ENCODE data around the gene TAS2R39.
"Not testable (repeated sequence)": the region's sequence is repeated elsewhere in the genome, so short reads cannot be mapped to it uniquely, and the experiment has no call there.

Gene TAS2R39

DNA sequence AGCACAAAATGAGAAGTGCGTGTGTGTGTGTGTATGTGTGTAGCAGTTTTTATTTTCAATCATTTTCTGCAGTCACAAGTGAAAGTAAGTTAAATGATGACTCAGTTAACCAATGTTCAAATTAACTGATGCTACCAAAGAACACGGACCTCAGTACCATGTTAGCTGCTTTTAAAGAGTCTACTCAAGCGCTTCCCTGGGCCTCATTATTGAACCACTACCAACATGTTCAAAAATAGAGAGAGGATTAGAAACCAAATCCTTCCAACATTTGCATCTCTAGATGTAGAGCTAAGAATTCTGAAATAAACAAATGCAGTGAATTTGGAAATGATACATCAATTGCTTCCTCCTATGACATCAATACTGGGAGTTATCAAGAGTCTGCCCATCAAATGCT is at the start of gene TAS2R39:
Gene TAS2R39, plus strand, starts transcription at position 396 of the 400 bp plus-strand sequence. Its CDS starts 0 bp downstream, at position 396.
- Mint-ChIP-seq H3K9me3 (peaks cover 12% of the 10 kb centered on the region), H3K27me3 (peaks cover 29% of the 10 kb centered on the region), H3K36me3 (ENCODE audit: low read depth) (no peaks in the 10 kb centered on the region), H3K4me3 (no peak within 1 kb of the TSS), H3K27ac (no peak within 1 kb of the TSS), H3K4me1 (ENCODE audit: low read depth) (no peaks in the 10 kb centered on the region)
- no peak for DNase-seq

DNA sequence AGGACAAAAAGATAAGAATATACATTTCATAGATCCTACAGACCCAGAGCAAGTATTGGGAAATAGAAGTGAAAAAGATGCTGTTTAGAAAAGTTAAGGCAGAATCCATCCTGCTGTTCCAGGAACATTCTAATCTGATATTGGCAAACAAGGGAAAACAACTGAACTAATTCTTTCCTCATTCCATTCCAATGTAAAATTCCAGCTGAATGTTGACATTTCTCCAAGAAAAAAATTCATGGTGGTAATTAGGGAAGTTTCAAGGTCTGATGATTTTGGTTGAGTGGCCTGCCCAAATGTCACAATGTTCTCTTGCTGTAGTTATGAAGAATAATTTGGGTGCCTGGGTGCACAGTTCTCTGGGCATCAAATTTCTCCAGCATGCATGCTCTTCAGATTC is 36.1 kb upstream of the TAS2R39 start:
- no peak for DNase-seq
- peaks cover 12% of the 10 kb centered on the region for H3K9me3 Mint-ChIP-seq
- no peaks in the 10 kb centered on the region for H3K4me1 Mint-ChIP-seq (ENCODE audit: low read depth)
- H3K27ac Mint-ChIP-seq = no peak overlapping the region
- H3K27me3 Mint-ChIP-seq = peaks cover 5% of the 10 kb centered on the region
- no peak overlapping the region for H3K4me3 Mint-ChIP-seq
- H3K36me3 Mint-ChIP-seq (ENCODE audit: low read depth) = no peaks in the 10 kb centered on the region

DNA sequence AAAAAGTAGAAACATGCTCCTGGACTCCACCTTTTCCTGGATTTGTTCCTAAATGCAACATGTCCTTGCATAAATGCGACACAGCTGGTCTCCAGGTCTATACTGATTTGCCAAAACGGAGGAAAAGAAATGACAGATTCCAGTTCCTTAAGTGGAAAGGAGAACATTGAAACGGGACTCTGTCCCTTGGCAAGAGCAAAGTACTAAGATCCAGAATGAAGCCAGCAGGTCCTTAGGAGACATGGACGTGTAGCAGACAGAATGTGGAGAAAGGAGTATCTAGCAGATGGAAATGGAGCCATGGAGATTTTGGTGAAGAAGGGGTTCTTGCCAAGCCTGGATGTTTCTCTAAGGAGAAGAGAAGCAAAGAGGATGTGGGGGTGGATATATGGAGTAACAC is 35.2 kb upstream of the TAS2R39 start:
- Mint-ChIP-seq H3K36me3 (ENCODE audit: low read depth) (no peaks in the 10 kb centered on the region), H3K27ac (no peak overlapping the region)

DNA sequence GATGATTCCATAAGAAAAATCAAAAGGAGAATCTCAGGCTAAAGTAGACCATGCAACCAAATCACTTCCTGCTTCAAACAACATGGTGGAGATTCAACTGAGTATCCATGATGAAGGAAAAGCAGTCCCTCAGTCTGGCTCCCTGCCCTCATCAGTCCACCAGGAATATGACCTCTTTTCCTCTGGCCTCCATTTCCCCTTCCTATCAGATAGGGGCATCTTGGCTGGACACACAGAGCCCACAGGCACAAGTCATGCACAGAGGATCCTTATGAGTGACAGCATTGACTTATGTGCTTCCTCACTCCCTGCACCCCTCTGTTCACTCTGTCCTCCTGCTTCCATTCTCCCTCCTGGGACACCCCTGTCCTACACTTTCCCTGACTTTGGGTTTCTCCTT is 34.6 kb upstream of the TAS2R39 start:
- Mint-ChIP-seq H3K27ac (no peak overlapping the region), H3K9me3 (peaks cover 12% of the 10 kb centered on the region), H3K4me3 (no peak overlapping the region), H3K36me3 (ENCODE audit: low read depth) (no peaks in the 10 kb centered on the region), H3K4me1 (ENCODE audit: low read depth) (no peaks in the 10 kb centered on the region), H3K27me3 (peaks cover 5% of the 10 kb centered on the region)
- DNase-seq = no peak

More for the DNA sequence above, 35.2 kb upstream of the TAS2R39 start:
- no peaks in the 10 kb centered on the region for H3K4me1 Mint-ChIP-seq (ENCODE audit: low read depth)
- no peak overlapping the region for H3K4me3 Mint-ChIP-seq
- H3K27me3 Mint-ChIP-seq = peaks cover 5% of the 10 kb centered on the region
- DNase-seq = no peak
- H3K9me3 Mint-ChIP-seq = peaks cover 12% of the 10 kb centered on the region

GRCh38 chr7:143150696-143151095 is 32.5 kb upstream of the TAS2R39 start:
- H3K27ac Mint-ChIP-seq; H3K4me3 Mint-ChIP-seq; H3K36me3 Mint-ChIP-seq (ENCODE audit: low read depth); H3K4me1 Mint-ChIP-seq (ENCODE audit: low read depth); H3K27me3 Mint-ChIP-seq; DNase-seq: not testable (repeated sequence)
- H3K9me3 Mint-ChIP-seq = peaks cover 12% of the 10 kb centered on the region

DNA sequence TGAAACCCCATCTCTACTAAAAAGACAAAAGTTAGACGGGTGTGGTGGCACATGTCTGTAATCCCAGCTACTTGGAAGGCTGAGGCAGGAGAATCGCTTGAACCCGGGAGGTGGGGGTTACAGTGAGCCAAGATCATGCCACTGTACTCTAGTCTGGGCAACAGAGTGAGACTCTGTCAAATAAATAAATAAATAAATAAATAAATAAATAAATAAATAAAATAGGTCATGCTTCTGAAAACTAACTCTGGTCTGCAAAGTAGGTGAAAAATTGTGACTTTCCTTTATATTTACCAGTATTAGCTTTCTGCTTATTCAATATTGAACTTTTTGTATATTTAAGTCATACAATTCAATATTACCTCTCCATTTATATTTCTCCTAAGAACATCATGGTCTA is 24.6 kb upstream of the TAS2R39 start:
- not testable (repeated sequence) for H3K4me3 Mint-ChIP-seq; H3K4me1 Mint-ChIP-seq (ENCODE audit: low read depth); H3K27me3 Mint-ChIP-seq; H3K36me3 Mint-ChIP-seq (ENCODE audit: low read depth); H3K9me3 Mint-ChIP-seq; H3K27ac Mint-ChIP-seq; DNase-seq

GRCh38 chr7:143171697-143172096 is 11.5 kb upstream of the TAS2R39 start:
- Mint-ChIP-seq H3K36me3 (ENCODE audit: low read depth) (no peaks in the 10 kb centered on the region), H3K27me3 (peaks cover 18% of the 10 kb centered on the region), H3K27ac (no peak overlapping the region), H3K9me3 (peaks cover under 1% of the 10 kb centered on the region), H3K4me1 (ENCODE audit: low read depth) (no peaks in the 10 kb centered on the region), H3K4me3 (no peak overlapping the region)
- DNase-seq = no peak

DNA sequence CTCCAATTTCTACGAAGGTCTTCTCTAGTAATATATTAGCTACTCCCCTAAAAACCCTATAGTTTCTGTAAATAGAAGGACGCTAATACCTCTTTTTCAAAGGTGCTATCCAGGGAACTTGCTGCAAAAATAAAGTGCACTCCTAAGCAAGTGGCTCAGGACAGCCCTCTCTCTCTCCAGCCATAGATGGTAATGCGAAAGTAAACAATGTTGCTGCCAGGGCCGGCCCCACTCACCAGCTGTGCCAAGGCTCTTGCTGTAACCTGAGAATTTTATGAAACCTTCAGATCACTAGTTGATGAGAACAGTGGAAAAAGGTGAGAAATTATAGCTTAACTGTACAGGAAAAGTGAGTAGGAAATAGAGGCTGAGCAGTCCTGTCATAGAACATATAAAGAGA is 10.9 kb upstream of the TAS2R39 start:
- no peaks in the 10 kb centered on the region for H3K4me1 Mint-ChIP-seq (ENCODE audit: low read depth)
- no peaks in the 10 kb centered on the region for H3K36me3 Mint-ChIP-seq (ENCODE audit: low read depth)
- no peak overlapping the region for H3K4me3 Mint-ChIP-seq
- no peak overlapping the region for H3K27ac Mint-ChIP-seq
- no peak for DNase-seq
- H3K27me3 Mint-ChIP-seq = peaks cover 18% of the 10 kb centered on the region
- peaks cover 3% of the 10 kb centered on the region for H3K9me3 Mint-ChIP-seq

DNA sequence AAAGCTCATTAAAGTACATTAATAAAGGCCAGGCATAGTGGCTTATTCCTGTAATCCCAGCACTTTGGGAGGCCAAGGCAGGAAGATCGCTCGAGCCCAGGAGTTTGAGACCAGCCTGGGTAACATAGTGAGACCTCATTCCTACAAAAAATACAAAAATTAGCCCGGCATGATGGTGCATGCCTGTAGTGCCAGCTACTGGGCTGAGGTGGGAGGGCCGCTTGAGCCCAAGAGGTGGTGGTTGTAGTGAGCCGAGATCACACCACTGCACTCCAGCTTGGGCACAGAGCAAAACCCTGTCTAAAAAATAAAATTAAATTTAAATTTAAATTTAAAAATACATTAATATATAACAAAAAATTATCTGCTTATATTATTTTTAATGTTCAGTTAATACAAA is 7.1 kb upstream of the TAS2R39 start:
- Mint-ChIP-seq H3K4me1 (ENCODE audit: low read depth) (no peaks in the 10 kb centered on the region), H3K9me3 (peaks cover 20% of the 10 kb centered on the region), H3K4me3 (no peak overlapping the region), H3K27me3 (peaks cover 15% of the 10 kb centered on the region), H3K27ac (no peak overlapping the region), H3K36me3 (ENCODE audit: low read depth) (no peaks in the 10 kb centered on the region)
- no peak for DNase-seq

- no peak for DNase-seq
- H3K9me3 Mint-ChIP-seq = peaks cover 20% of the 10 kb centered on the region
- H3K27ac Mint-ChIP-seq = no peak overlapping the region
- peaks cover 15% of the 10 kb centered on the region for H3K27me3 Mint-ChIP-seq
- no peaks in the 10 kb centered on the region for H3K36me3 Mint-ChIP-seq (ENCODE audit: low read depth)
- H3K4me3 Mint-ChIP-seq = no peak overlapping the region
- no peaks in the 10 kb centered on the region for H3K4me1 Mint-ChIP-seq (ENCODE audit: low read depth)
These were observed 5.7 kb upstream of the TAS2R39 start for GRCh38 chr7:143177374-143178119.

- not testable (repeated sequence) for H3K4me1 Mint-ChIP-seq (ENCODE audit: low read depth); H3K27ac Mint-ChIP-seq; DNase-seq; H3K36me3 Mint-ChIP-seq (ENCODE audit: low read depth); H3K4me3 Mint-ChIP-seq
- Mint-ChIP-seq H3K27me3 (peaks cover 25% of the 10 kb centered on the region), H3K9me3 (peaks cover 20% of the 10 kb centered on the region)
These were observed 2.4 kb upstream of the TAS2R39 start for GRCh38 chr7:143180771-143181170.

DNA sequence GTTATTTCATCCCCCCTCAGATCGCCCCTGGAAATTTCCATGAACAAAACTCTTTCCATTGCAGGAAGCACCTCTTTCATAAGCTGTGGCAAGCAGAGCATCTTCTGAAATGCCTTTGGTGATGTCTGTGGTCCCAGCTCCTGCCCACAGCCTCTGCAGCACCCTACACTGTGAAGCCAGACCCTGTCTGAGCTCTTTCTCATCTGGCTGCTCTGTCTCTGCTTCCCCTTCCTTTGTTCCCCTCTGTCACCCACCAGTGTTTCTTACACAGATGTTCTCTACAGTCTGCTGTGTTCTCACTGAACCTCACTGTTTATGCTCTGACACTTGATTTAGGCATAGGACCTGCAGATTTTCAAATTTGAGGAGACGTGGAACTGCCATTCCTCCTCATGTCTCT is 1.9 kb upstream of the TAS2R39 start:
- Mint-ChIP-seq H3K9me3 (peaks cover 20% of the 10 kb centered on the region), H3K27me3 (peaks cover 29% of the 10 kb centered on the region), H3K4me1 (ENCODE audit: low read depth) (no peaks in the 10 kb centered on the region), H3K36me3 (ENCODE audit: low read depth) (no peaks in the 10 kb centered on the region), H3K27ac (no peak overlapping the region), H3K4me3 (no peak overlapping the region)
- no peak for DNase-seq

DNA sequence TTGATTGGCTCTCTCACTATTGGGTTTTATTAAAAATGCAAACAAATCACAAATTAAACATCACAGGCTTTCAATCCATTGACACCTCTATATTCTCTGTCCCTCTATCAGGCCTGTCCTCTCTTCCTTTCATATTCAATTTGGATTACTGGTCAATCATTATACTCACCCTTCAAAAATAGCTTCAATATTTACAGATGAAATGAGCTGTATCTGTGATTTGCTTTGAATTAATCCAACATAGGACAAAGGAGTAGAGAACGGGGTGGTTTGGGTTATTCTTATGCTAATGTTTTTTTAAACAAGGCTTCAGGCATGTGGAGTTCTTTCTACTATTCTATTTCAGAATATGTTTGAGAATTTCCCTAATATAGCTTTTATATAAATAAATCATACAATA is 2.3 kb downstream of the TAS2R39 start:
- no peaks in the 10 kb centered on the region for H3K36me3 Mint-ChIP-seq (ENCODE audit: low read depth)
- no peaks in the 10 kb centered on the region for H3K4me1 Mint-ChIP-seq (ENCODE audit: low read depth)
- no peaks in the 10 kb centered on the region for H3K9me3 Mint-ChIP-seq
- no peak overlapping the region for H3K27ac Mint-ChIP-seq
- DNase-seq = no peak
- no peak overlapping the region for H3K4me3 Mint-ChIP-seq
- H3K27me3 Mint-ChIP-seq = peaks cover 25% of the 10 kb centered on the region

DNA sequence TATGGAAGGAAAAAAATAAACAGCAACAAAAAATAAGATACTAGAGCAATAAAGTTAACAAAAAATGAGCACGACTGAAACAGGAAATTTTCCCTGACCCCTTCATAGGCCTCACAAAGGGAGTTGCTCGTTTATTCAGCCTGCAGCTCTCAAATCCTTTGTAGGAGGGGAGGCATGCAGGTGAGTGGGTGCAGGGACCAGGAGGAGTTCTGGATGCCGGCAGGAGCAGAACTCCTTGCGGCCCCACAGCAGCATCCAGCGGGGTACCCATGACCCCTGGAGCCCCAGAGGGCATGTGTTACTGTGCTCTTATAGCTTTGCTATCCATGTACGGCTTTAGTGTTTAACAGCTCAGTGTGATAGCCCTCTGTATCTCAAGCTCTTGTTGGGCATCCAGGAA is 5.8 kb downstream of the TAS2R39 start:
- Mint-ChIP-seq H3K36me3 (ENCODE audit: low read depth) (no peaks in the 10 kb centered on the region), H3K9me3 (no peaks in the 10 kb centered on the region), H3K4me1 (ENCODE audit: low read depth) (no peaks in the 10 kb centered on the region), H3K4me3 (no peak overlapping the region), H3K27ac (no peak overlapping the region), H3K27me3 (peaks cover 14% of the 10 kb centered on the region)
- DNase-seq = no peak

GRCh38 chr7:143193880-143194279 is 10.7 kb downstream of the TAS2R39 start:
- Mint-ChIP-seq H3K4me1 (ENCODE audit: low read depth) (no peaks in the 10 kb centered on the region), H3K27me3 (peaks cover 16% of the 10 kb centered on the region), H3K27ac (no peak overlapping the region), H3K36me3 (ENCODE audit: low read depth) (no peaks in the 10 kb centered on the region), H3K9me3 (no peaks in the 10 kb centered on the region), H3K4me3 (no peak overlapping the region)
- DNase-seq = no peak

DNA sequence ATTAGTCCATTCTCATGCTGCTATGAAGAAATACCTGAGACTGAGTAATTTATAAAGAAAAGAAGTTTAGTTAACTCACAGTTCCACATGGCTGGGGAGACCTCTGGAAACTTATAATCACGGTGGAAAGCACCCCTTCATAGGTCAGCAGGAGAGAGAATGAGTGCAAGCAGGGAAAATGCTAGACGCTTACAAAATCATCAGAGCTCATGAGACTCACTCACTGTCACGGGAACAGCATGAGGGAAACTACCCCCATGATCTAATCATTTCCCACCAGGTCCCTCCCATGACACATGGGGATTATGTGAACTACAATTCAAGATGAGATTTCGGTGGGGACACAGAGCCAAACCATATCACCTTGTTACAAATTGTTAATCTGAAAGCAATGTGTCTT is 15.8 kb downstream of the TAS2R39 start:
- H3K27me3 Mint-ChIP-seq = peaks cover 31% of the 10 kb centered on the region
- no peak overlapping the region for H3K27ac Mint-ChIP-seq
- no peak for DNase-seq
- no peaks in the 10 kb centered on the region for H3K4me1 Mint-ChIP-seq (ENCODE audit: low read depth)
- H3K4me3 Mint-ChIP-seq = no peak overlapping the region
- no peaks in the 10 kb centered on the region for H3K9me3 Mint-ChIP-seq
- no peaks in the 10 kb centered on the region for H3K36me3 Mint-ChIP-seq (ENCODE audit: low read depth)
